GM12892 (cell line): ENCODE measurements around the gene KIF11.

ENCODE experiments used
- POLR2A ChIP-seq: IDR thresholded peaks from 2 replicates; pipeline ENCODE4 v1.6.1; 2011; ENCODE audit warnings: low read depth, low read length, control low read depth
- POLR2AphosphoS5 ChIP-seq: IDR thresholded peaks from 2 replicates; pipeline ENCODE4 v1.6.1; 2011; ENCODE audit warnings: low read depth, low read length, control low read depth
- TAF1 ChIP-seq: IDR thresholded peaks from 2 replicates; pipeline ENCODE4 v1.6.1; 2011; ENCODE audit warnings: low read depth, mild to moderate bottlenecking, control low read depth, low read length, borderline replicate concordance

DNA sequence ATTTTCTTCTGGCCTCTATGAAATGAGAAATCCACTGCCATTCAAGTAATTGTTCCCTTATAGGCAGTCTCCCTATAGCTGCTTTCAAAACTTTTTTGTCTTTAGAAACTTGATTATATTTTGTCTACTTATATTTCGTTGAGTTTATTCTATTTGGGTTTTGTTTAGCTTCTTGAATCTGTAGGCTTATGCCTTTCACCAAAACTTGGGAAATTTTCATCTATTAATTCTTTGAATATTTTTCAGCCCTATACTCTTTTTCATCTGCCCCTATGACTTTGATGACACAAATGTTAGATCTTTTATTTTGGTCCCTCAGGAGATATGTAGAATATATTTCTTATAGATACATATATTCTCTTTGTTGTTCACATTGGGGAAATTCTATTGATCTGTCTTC lies 48.6 kb downstream of the KIF11 start:
- TF ChIP-seq POLR2AphosphoS5: no peak
- no peak for TF ChIP-seq POLR2A
- no peak for TF ChIP-seq TAF1
